Measurements from ENCODE around the gene VAT1. TPM values are rescaled to one million over a fixed set of nuclear protein-coding genes. Genes with fewer than 3 reads are reported as not detected.
A peak's percentile ranks its signal among the peaks of the same experiment; 100 is the strongest.

VAT1 gene
- total and polyA plus RNA-seq, 2 of the 13 experiments (the other 11 are each of a cell fraction or from before 2014, with no cell fraction given) = 143 to 205 TPM

DNA sequence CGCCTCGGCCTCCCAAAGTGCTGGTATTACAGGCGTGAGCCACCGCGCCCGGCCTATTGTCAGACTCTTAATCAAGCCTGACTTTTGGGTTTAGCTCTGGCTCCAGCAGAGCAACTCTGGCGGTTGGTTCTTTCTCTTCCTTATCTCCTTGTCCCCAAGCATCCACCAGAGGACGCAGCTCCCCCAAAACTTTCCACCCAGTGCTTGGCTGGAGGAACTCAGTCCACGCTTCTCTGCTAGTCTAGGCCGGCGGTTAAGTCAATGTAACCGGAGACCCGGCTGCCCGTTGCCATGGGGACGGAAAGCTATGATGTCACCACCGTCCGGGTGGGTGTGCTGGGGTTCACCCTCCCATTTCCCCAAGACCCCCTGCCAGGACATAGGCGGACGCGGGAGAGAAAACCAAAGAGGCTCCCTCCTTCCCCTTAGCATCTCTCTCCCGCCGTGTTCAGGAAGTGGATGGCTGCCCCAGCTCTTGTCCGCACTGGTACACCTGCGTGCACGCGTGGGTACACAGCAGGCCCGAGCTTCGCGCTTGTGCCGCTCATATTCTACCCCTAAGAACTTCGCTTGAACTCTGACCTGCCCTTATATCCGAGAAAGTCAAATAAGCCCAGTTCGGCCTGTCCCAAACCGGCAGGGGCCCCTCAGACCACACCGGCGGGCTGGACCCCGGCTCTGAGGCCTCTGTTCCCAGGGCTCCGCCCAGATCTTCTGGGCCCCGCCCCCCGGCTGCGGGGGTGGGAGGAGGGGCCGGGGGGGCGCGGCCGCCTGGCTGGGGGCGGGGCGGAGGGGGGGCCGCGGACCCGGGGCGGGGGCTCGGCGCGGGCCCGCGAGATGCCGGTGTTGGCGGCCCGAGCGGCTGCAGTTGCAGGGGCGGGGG, 2.5 kb upstream of the VAT1 start, which contains the start of gene RND2 (continued):
- TF ChIP-seq HNF4G (IDR thresholded peaks at IDR 0.05; ENCODE audit: borderline replicate concordance, low read depth, low read length) (peak; percentile 37; the same call in 1 of the 2 replicates), HNF4G (CRISPR knock-in tag; IDR thresholded peaks at IDR 0.05; ENCODE audit: borderline replicate concordance, low read depth) (0 out of 2 replicates have a peak, but pooled peaks have one; percentile 36), ZNF547 (CRISPR knock-in tag; IDR thresholded peaks at IDR 0.05) (peak; percentile 39; the same call in 1 of the 2 replicates), SMARCC2 (IDR thresholded peaks at IDR 0.05) (no peak), ZNF33B (CRISPR knock-in tag; IDR thresholded peaks at IDR 0.05) (peak; percentile 79), UBTF (CRISPR knock-in tag; IDR thresholded peaks at IDR 0.05) (peak; percentile 35), SIX4 (CRISPR knock-in tag; IDR thresholded peaks at IDR 0.05) (peak; percentile 50; the same call in 1 of the 2 replicates), ZNF180 (CRISPR knock-in tag; IDR thresholded peaks at IDR 0.05; ENCODE audit: borderline replicate concordance, low read depth) (no peak), KAT7 (CRISPR knock-in tag; IDR thresholded peaks at IDR 0.05; ENCODE audit: borderline replicate concordance) (0 out of 2 replicates have a peak, but pooled peaks have one; percentile 40), ZSCAN31 (CRISPR knock-in tag; IDR thresholded peaks at IDR 0.05; ENCODE audit: low read depth) (no peak; the same call in 1 of the 2 replicates), ZNF574 (CRISPR knock-in tag; IDR thresholded peaks at IDR 0.05) (peak; percentile 35; the same call in 1 of the 2 replicates), ZNF143 (CRISPR knock-in tag; IDR thresholded peaks at IDR 0.05) (0 out of 2 replicates have a peak, but pooled peaks have one; percentile 42), SMAD3 (CRISPR knock-in tag; IDR thresholded peaks at IDR 0.05) (peak; percentile 69; the same call in 1 of the 2 replicates), ZNF781 (CRISPR knock-in tag; IDR thresholded peaks at IDR 0.05; ENCODE audit: borderline replicate concordance, not compliant biosample characterization) (peak; percentile 85), DRAP1 (CRISPR knock-in tag; IDR thresholded peaks at IDR 0.05) (peak; percentile 47; the same call in 1 of the 2 replicates), ZBTB33 (CRISPR knock-in tag; IDR thresholded peaks at IDR 0.05) (peak; percentile 87), SAP130 (CRISPR knock-in tag; IDR thresholded peaks at IDR 0.05; ENCODE audit: low read depth) (peak; percentile 95), ZNF501 (CRISPR knock-in tag; IDR thresholded peaks at IDR 0.05) (peak; percentile 73; the same call in 1 of the 2 replicates), ZNF670 (CRISPR knock-in tag; IDR thresholded peaks at IDR 0.05; ENCODE audit: borderline replicate concordance) (0 out of 2 replicates have a peak, but pooled peaks have one; percentile 51)
- TF ChIP-seq, protein P1, sequence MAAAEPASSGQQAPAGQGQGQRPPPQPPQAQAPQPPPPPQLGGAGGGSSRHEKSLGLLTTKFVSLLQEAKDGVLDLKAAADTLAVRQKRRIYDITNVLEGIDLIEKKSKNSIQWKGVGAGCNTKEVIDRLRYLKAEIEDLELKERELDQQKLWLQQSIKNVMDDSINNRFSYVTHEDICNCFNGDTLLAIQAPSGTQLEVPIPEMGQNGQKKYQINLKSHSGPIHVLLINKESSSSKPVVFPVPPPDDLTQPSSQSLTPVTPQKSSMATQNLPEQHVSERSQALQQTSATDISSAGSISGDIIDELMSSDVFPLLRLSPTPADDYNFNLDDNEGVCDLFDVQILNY (CRISPR knock-in tag; conservative IDR thresholded peaks at IDR 0.05) = no peak
